K562 (cell line): ENCODE results near the gene JPT2.
"Not testable (repeated sequence)": the region's sequence is repeated elsewhere in the genome, so short reads cannot be mapped to it uniquely, and the experiment has no call there.

Experiments
- CHD4 ChIP-seq: fragments of 200-600 bp; sonication (generic); IDR thresholded peaks from 3 replicates; pipeline ENCODE4 v1.6.1; 2012; ENCODE audit warnings: low read depth, mild to moderate bottlenecking, mixed read lengths, low read length, inconsistent platforms; ENCODE audit not compliant: insufficient read depth, insufficient replicate concordance, poor library complexity, severe bottlenecking
- EZH2 ChIP-seq: IDR thresholded peaks from 2 replicates; pipeline ENCODE4 v1.6.1; 2012; ENCODE audit warnings: low read depth, mild to moderate bottlenecking, inconsistent platforms, low read length, borderline replicate concordance
- FOXK2 ChIP-seq, 2 experiments: fragments of 450-650 bp; IDR thresholded peaks in 1 of 2; conservative IDR thresholded peaks in 1 of 2; 2 replicates each; pipeline ENCODE4 v1.6.1; 2016; ENCODE audit warnings: low read depth in 2 of 2, mild to moderate bottlenecking in 1 of 2
- IRF2 ChIP-seq: sonication (generic); formaldehyde crosslinking; IDR thresholded peaks from 2 replicates; pipeline ENCODE4 v1.8.1; 2022; ENCODE audit warnings: mild to moderate bottlenecking, missing genetic modification reagents
- KAT7 ChIP-seq: sonication (generic); formaldehyde crosslinking; IDR thresholded peaks from 2 replicates; pipeline ENCODE4 v1.8.0; 2022; ENCODE audit warnings: missing genetic modification reagents, mild to moderate bottlenecking, borderline replicate concordance
- POLR2AphosphoS2 ChIP-seq: IDR thresholded peaks from 2 replicates; pipeline ENCODE4 v1.6.1; 2012; ENCODE audit warnings: low read length, improper control_type of control experiment
- POU5F1 ChIP-seq: fragments of 150-350 bp; IDR thresholded peaks from 2 replicates; pipeline ENCODE4 v1.6.1; 2014; ENCODE audit warnings: borderline replicate concordance, low read length, low read depth, mild to moderate bottlenecking; ENCODE audit not compliant: partially characterized antibody
- SMARCA5 ChIP-seq: fragments of 450-650 bp; IDR thresholded peaks from 2 replicates; pipeline ENCODE4 v1.6.1; 2016

GRCh38 chr16:1719559-1720229 is 41.6 kb downstream of the JPT2 start:
- not testable (repeated sequence) for TF ChIP-seq IRF2 (CRISPR knock-in tag); POLR2AphosphoS2; FOXK2 (conservative IDR thresholded peaks at IDR 0.05 in 1 of 2, IDR thresholded peaks at IDR 0.05 in 1 of 2; ENCODE audit: low read depth in 2 of 2); KAT7 (CRISPR knock-in tag); SMARCA5; POU5F1; CHD4; EZH2
